ENCODE measurements around the gene KRTAP1-3.
"Not testable (repeated sequence)": the region's sequence is repeated elsewhere in the genome, so short reads cannot be mapped to it uniquely, and the experiment has no call there.

DNA sequence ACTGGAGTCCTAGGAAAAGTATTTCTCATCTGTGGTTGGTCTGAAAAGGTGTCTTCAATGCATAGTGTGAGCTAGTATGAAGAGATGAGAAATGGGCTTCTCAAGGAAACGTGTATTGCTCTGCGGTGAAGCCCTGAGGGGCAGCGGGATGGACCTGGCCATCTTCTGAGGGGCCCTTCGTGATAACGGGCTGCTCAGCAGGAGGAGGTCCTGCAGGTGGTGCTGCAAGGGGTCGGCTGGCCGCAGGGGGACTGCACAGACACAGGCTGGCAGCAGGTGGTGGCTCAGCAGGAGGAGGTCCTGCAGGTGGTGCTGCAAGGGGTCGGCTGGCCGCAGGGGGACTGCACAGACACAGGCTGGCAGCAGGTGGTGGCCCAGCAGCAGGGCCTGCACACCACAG lies 19.9 kb upstream of the KRTAP1-3 start:
- not testable (repeated sequence) for TF ChIP-seq POLR2AphosphoS5, POLR2A (IDR thresholded peaks at IDR 0.05)
- TF ChIP-seq, protein P1, sequence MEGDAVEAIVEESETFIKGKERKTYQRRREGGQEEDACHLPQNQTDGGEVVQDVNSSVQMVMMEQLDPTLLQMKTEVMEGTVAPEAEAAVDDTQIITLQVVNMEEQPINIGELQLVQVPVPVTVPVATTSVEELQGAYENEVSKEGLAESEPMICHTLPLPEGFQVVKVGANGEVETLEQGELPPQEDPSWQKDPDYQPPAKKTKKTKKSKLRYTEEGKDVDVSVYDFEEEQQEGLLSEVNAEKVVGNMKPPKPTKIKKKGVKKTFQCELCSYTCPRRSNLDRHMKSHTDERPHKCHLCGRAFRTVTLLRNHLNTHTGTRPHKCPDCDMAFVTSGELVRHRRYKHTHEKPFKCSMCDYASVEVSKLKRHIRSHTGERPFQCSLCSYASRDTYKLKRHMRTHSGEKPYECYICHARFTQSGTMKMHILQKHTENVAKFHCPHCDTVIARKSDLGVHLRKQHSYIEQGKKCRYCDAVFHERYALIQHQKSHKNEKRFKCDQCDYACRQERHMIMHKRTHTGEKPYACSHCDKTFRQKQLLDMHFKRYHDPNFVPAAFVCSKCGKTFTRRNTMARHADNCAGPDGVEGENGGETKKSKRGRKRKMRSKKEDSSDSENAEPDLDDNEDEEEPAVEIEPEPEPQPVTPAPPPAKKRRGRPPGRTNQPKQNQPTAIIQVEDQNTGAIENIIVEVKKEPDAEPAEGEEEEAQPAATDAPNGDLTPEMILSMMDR (IDR thresholded peaks at IDR 0.05), result not testable (repeated sequence)

Measured in upper lobe of left lung (tissue), 4 donors.